ENCODE results near the gene THEMIS. TPM values are rescaled to one million over a fixed set of nuclear protein-coding genes. Genes with fewer than 3 reads are reported as not detected.

THEMIS gene
- polyA plus RNA-seq, 1 donor (not counting 4 experiments of a cell fraction or from before 2014, with no cell fraction given), result not detected

DNA sequence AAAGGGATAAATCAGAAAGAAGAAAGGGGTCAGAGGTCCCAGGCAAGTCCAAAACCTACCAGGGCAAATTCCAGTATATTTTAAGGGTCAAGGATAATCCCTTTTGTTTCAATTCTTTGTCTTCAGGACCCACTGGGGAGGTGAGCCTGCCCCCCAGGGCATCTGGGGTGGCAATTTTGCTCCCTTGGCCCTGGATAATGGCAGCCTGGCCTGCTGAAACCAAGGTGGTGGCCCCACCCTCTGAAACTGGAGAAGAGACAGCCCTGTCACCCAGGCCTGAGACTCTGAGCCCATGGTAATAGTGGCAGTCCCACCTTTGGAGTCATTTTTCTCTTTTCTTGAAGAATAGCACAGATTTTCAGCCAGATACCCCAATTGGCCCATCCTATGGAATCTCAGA is 205.8 kb downstream of the THEMIS start:
- Histone ChIP-seq H3K9me1 (ENCODE audit: control insufficient read depth, extremely low read depth, insufficient read depth, low read length) (no peaks in the 10 kb centered on the region), H3K4me3 (ENCODE audit: control insufficient read depth in 2 of 3, extremely low read depth in 1 of 3, insufficient read depth in 2 of 3, low read depth in 1 of 3, low read length in 3 of 3) (no peak overlapping the region), H3K79me2 (ENCODE audit: control insufficient read depth, insufficient read depth, low read length) (no peaks in the 10 kb centered on the region), H3K27me3 (ENCODE audit: control insufficient read depth, extremely low read depth, insufficient read depth, low read length) (peaks cover 7% of the 10 kb centered on the region), H3K36me3 (ENCODE audit: control insufficient read depth in 2 of 2, extremely low read depth in 1 of 2, insufficient read depth in 2 of 2, low read length in 2 of 2) (no peaks in the 10 kb centered on the region), H2AFZ (ENCODE audit: control insufficient read depth, low read length) (no peak overlapping the region), H3K9me3 (ENCODE audit: control insufficient read depth, low read depth, low read length) (no peaks in the 10 kb centered on the region), H3K4me2 (ENCODE audit: control insufficient read depth, extremely low read depth, insufficient read depth, low read depth, low read length) (no peak overlapping the region), H4K20me1 (ENCODE audit: control insufficient read depth, extremely low read depth, insufficient read depth, low read length) (no peaks in the 10 kb centered on the region), H3K9ac (ENCODE audit: control insufficient read depth, extremely low read depth, insufficient read depth, low read length) (no peak overlapping the region), H3K4me1 (ENCODE audit: control insufficient read depth, extremely low read depth, insufficient read depth, low read length) (no peaks in the 10 kb centered on the region), H3K27ac (ENCODE audit: control insufficient read depth, insufficient read depth, low read length) (no peak overlapping the region)
- dilution Hi-C loops (cut with MboI; ENCODE audit: extremely low pct_ligation_motif_present, low sequenced_read_pairs), result no loop called here
- no peak for TF ChIP-seq EZH2 (IDR thresholded peaks at IDR 0.05; ENCODE audit: low read length)
- TF ChIP-seq, protein P1, sequence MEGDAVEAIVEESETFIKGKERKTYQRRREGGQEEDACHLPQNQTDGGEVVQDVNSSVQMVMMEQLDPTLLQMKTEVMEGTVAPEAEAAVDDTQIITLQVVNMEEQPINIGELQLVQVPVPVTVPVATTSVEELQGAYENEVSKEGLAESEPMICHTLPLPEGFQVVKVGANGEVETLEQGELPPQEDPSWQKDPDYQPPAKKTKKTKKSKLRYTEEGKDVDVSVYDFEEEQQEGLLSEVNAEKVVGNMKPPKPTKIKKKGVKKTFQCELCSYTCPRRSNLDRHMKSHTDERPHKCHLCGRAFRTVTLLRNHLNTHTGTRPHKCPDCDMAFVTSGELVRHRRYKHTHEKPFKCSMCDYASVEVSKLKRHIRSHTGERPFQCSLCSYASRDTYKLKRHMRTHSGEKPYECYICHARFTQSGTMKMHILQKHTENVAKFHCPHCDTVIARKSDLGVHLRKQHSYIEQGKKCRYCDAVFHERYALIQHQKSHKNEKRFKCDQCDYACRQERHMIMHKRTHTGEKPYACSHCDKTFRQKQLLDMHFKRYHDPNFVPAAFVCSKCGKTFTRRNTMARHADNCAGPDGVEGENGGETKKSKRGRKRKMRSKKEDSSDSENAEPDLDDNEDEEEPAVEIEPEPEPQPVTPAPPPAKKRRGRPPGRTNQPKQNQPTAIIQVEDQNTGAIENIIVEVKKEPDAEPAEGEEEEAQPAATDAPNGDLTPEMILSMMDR (optimal IDR thresholded peaks at IDR 0.05 in 1 of 3, IDR thresholded peaks at IDR 0.05 in 1 of 3, conservative IDR thresholded peaks at IDR 0.05 in 1 of 3; ENCODE audit: extremely low read depth in 1 of 3, insufficient read depth in 2 of 3, low read length in 3 of 3), result no peak
- FAIRE-seq, result no peak
- DNase-seq (ENCODE audit: low read depth, low spot score), result no peak

DNA sequence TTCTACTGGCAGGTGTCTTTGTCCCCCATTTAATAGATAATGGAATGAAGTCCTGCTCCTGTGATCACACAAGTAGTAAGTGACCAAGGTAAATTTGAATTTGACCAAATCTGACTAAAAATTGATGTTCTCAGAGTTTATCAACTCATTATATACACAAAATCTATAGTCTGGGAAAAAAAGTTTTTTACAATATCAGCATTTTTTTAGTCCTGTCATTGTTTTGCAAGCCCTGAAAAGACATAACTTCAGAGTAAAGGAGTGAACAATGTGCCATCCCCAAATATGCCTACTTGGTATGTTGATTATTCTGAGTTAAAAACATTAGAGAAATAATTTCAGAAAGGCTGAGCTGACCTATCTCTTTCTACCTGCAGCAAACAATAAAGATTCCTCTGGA is 209.7 kb downstream of the THEMIS start:
- Histone ChIP-seq H3K9me3 (ENCODE audit: control insufficient read depth, low read depth, low read length) (no peaks in the 10 kb centered on the region), H3K4me3 (ENCODE audit: control insufficient read depth in 2 of 3, extremely low read depth in 1 of 3, insufficient read depth in 2 of 3, low read depth in 1 of 3, low read length in 3 of 3) (no peak overlapping the region), H3K27ac (ENCODE audit: control insufficient read depth, insufficient read depth, low read length) (no peak overlapping the region), H3K4me2 (ENCODE audit: control insufficient read depth, extremely low read depth, insufficient read depth, low read depth, low read length) (no peak overlapping the region), H3K9me1 (ENCODE audit: control insufficient read depth, extremely low read depth, insufficient read depth, low read length) (no peaks in the 10 kb centered on the region), H3K9ac (ENCODE audit: control insufficient read depth, extremely low read depth, insufficient read depth, low read length) (no peak overlapping the region), H4K20me1 (ENCODE audit: control insufficient read depth, extremely low read depth, insufficient read depth, low read length) (no peaks in the 10 kb centered on the region), H3K36me3 (ENCODE audit: control insufficient read depth in 2 of 2, extremely low read depth in 1 of 2, insufficient read depth in 2 of 2, low read length in 2 of 2) (no peaks in the 10 kb centered on the region), H3K4me1 (ENCODE audit: control insufficient read depth, extremely low read depth, insufficient read depth, low read length) (no peaks in the 10 kb centered on the region), H3K79me2 (ENCODE audit: control insufficient read depth, insufficient read depth, low read length) (no peaks in the 10 kb centered on the region), H2AFZ (ENCODE audit: control insufficient read depth, low read length) (no peak overlapping the region), H3K27me3 (ENCODE audit: control insufficient read depth, extremely low read depth, insufficient read depth, low read length) (peaks cover 7% of the 10 kb centered on the region)
- no peak for FAIRE-seq
- DNase-seq (ENCODE audit: low read depth, low spot score), result no peak
- dilution Hi-C loops (cut with MboI; ENCODE audit: extremely low pct_ligation_motif_present, low sequenced_read_pairs), result no loop called here
- no peak for TF ChIP-seq EZH2 (IDR thresholded peaks at IDR 0.05; ENCODE audit: low read length)
- TF ChIP-seq, protein P1 (optimal IDR thresholded peaks at IDR 0.05 in 1 of 3, IDR thresholded peaks at IDR 0.05 in 1 of 3, conservative IDR thresholded peaks at IDR 0.05 in 1 of 3; ENCODE audit: extremely low read depth in 1 of 3, insufficient read depth in 2 of 3, low read length in 3 of 3), result no peak
